ENCODE data around the gene RABGAP1L.

RABGAP1L gene

DNA sequence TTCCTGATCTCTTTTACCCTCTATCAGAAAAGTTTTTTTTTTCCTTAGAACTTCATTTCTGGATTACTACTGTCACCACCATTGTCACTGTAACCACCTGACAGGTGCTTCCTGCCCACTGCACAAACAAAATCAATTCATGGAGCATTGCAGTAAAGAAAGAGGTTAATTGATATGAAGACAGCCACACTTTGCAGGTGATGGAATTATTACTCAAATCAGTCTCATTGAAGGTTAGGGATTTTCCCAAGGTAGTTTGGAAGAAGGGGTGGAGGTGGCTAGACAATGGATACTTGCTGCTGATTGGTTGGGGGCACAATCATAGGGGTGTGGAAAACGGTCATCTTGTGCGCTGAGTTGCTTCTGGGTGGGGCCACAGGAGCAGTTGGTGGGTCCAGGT is 609.6 kb downstream of the RABGAP1L start (continued):
- TF ChIP-seq, protein P1, sequence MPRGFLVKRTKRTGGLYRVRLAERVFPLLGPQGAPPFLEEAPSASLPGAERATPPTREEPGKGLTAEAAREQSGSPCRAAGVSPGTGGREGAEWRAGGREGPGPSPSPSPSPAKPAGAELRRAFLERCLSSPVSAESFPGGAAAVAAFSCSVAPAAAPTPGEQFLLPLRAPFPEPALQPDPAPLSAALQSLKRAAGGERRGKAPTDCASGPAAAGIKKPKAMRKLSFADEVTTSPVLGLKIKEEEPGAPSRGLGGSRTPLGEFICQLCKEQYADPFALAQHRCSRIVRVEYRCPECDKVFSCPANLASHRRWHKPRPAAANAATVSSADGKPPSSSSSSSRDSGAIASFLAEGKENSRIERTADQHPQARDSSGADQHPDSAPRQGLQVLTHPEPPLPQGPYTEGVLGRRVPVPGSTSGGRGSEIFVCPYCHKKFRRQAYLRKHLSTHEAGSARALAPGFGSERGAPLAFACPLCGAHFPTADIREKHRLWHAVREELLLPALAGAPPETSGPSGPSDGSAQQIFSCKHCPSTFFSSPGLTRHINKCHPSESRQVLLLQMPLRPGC (tag by site-specific recombination; IDR thresholded peaks at IDR 0.05), result no peak

DNA sequence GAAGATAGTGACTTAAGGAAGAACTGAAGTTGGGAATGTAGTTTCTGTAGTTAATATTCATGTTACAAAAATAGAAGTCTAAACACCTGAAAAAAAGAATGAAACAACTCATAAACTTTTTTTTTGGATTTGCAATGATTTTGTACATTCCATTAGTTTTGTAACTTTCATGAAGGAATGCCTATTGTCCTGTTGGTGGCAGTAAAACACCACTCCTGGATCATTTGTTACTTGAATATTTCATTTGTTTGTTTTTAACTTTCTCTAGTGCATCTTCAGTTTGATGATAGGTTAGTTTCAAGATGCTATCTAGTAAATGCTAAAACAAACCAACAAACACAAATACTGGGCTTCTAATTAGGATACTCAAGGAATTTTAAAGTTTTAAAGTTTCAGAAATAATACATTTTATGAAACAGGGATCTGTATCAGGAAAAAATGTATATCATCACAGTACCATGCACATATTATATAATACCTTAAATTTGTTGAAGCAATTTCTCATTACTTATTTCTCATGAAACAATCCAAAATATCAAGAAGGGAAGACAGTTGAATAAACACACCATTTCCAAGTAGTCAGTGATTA is 610.7 kb downstream of the RABGAP1L start:
- Histone ChIP-seq H3K9me3 (ENCODE audit: control insufficient read depth, insufficient read depth, low read depth, low read length) (no peaks in the 10 kb centered on the region), H3K4me1 (ENCODE audit: control insufficient read depth, insufficient read depth, low read length) (no peaks in the 10 kb centered on the region), H3K27ac (ENCODE audit: extremely low read depth, low read depth, low read length) (no peak overlapping the region), H3K36me3 (ENCODE audit: control insufficient read depth in 2 of 2, insufficient read depth in 1 of 2, low read length in 2 of 2) (no peaks in the 10 kb centered on the region), H3K4me3 (ENCODE audit: low read depth, low read length) (no peak overlapping the region)
- ChIA-PET CTCF (interaction anchor here (0.6 to 2.3 kb wide), 14 partner anchors 16 to 1367 kb away, joined by 3 to 19 read pairs (median 3); partner anchors contain the start of gene CACYBP), POLR2A (no interaction called here)
- TF ChIP-seq, protein P2, sequence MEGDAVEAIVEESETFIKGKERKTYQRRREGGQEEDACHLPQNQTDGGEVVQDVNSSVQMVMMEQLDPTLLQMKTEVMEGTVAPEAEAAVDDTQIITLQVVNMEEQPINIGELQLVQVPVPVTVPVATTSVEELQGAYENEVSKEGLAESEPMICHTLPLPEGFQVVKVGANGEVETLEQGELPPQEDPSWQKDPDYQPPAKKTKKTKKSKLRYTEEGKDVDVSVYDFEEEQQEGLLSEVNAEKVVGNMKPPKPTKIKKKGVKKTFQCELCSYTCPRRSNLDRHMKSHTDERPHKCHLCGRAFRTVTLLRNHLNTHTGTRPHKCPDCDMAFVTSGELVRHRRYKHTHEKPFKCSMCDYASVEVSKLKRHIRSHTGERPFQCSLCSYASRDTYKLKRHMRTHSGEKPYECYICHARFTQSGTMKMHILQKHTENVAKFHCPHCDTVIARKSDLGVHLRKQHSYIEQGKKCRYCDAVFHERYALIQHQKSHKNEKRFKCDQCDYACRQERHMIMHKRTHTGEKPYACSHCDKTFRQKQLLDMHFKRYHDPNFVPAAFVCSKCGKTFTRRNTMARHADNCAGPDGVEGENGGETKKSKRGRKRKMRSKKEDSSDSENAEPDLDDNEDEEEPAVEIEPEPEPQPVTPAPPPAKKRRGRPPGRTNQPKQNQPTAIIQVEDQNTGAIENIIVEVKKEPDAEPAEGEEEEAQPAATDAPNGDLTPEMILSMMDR (tag by site-specific recombination; IDR thresholded peaks at IDR 0.05), result peak; percentile 60
- TF ChIP-seq ZEB2 (tag by site-specific recombination; IDR thresholded peaks at IDR 0.05) (0 out of 2 replicates have a peak, but pooled peaks have one; percentile 16), ZNF660 (tag by site-specific recombination; IDR thresholded peaks at IDR 0.05) (0 out of 2 replicates have a peak, but pooled peaks have one; percentile 46), ZNF654 (tag by site-specific recombination; IDR thresholded peaks at IDR 0.05; ENCODE audit: low read depth) (peak; percentile 92), ZNF843 (tag by site-specific recombination; IDR thresholded peaks at IDR 0.05) (no peak), ZXDB (tag by site-specific recombination; IDR thresholded peaks at IDR 0.05) (no peak), GLI2 (tag by site-specific recombination; IDR thresholded peaks at IDR 0.05; ENCODE audit: borderline replicate concordance, low read depth) (no peak)
- TF ChIP-seq, protein P3, sequence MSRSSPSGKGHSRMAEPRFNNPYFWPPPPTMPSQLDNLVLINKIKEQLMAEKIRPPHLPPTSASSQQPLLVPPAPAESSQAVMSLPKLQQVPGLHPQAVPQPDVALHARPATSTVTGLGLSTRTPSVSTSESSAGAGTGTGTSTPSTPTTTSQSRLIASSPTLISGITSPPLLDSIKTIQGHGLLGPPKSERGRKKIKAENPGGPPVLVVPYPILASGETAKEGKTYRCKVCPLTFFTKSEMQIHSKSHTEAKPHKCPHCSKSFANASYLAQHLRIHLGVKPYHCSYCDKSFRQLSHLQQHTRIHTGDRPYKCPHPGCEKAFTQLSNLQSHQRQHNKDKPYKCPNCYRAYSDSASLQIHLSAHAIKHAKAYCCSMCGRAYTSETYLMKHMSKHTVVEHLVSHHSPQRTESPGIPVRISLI (tag by site-specific recombination; IDR thresholded peaks at IDR 0.05), result peak; percentile 81

DNA sequence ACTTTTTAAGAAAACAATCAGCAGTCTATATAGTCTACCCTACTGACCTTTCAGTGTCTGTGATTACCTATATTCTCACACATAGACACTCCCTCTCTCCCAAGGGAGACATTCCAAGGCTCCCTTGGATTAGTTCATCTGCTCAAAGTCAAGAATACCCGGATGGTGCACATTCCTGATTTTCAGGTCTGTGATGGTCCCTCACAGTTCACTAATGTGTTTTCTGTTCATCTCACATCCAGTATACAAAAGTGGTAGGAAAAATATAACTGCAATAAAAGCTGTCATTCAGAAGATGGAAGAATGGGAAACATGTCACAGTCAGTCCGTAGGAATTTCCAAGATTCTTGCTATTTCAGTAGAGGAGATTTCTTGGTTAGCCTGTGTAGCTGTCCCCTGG is 616.3 kb downstream of the RABGAP1L start:
- Histone ChIP-seq H3K36me3 (ENCODE audit: control insufficient read depth in 2 of 2, insufficient read depth in 1 of 2, low read length in 2 of 2) (no peaks in the 10 kb centered on the region), H3K27ac (ENCODE audit: extremely low read depth, low read depth, low read length) (no peak overlapping the region), H3K9me3 (ENCODE audit: control insufficient read depth, insufficient read depth, low read depth, low read length) (no peaks in the 10 kb centered on the region), H3K4me3 (ENCODE audit: low read depth, low read length) (no peak overlapping the region), H3K4me1 (ENCODE audit: control insufficient read depth, insufficient read depth, low read length) (no peaks in the 10 kb centered on the region)
- CTCF ChIA-PET, result interaction anchor here (1.3 kb wide), 1 partner anchor 207 kb away, joined by 5 read pairs; no protein-coding TSS in a partner anchor
- no peak for TF ChIP-seq ZNF202 (tag by site-specific recombination; IDR thresholded peaks at IDR 0.05; ENCODE audit: borderline replicate concordance)
- no peak for TF ChIP-seq ZFHX2 (tag by site-specific recombination; conservative IDR thresholded peaks at IDR 0.05)
- no peak for TF ChIP-seq ZNF266 (tag by site-specific recombination; IDR thresholded peaks at IDR 0.05; ENCODE audit: low read depth)
- TF ChIP-seq KLF10 (tag by site-specific recombination; IDR thresholded peaks at IDR 0.05), result no peak
- no peak for TF ChIP-seq BCL11A (tag by site-specific recombination; IDR thresholded peaks at IDR 0.05; ENCODE audit: low read depth)
- no peak for TF ChIP-seq HOXD13 (CRISPR knock-in tag; IDR thresholded peaks at IDR 0.05; ENCODE audit: borderline replicate concordance)
- no peak for TF ChIP-seq TCF7L2 (IDR thresholded peaks at IDR 0.05; ENCODE audit: borderline replicate concordance, low read depth, low read length)
- TF ChIP-seq SP2 (tag by site-specific recombination; IDR thresholded peaks at IDR 0.05), result no peak
- no peak for TF ChIP-seq RBAK (tag by site-specific recombination; IDR thresholded peaks at IDR 0.05)
- no peak for TF ChIP-seq SALL2 (tag by site-specific recombination; IDR thresholded peaks at IDR 0.05; ENCODE audit: borderline replicate concordance)
- TF ChIP-seq KLF8 (tag by site-specific recombination; IDR thresholded peaks at IDR 0.05), result no peak
- TF ChIP-seq ZNF670 (tag by site-specific recombination; IDR thresholded peaks at IDR 0.05; ENCODE audit: low read depth), result no peak
- POLR2A ChIA-PET, result no interaction called here

Measured in HEK293 (cell line).